Inflammatory macrophage treated with lipopolysaccharide for 1 hour (primary cell): ENCODE data around the gene NPAS3.

ENCODE experiments used
- DNase-seq, 2 donors: peaks; one replicate each; pipeline ENCODE4 v3.0.0-alpha.2; 2020 to 2022

Gene NPAS3

GRCh38 chr14:33566082-33566481, 627.4 kb downstream of the NPAS3 start:
- DNase-seq, result no peak

GRCh38 chr14:33567023-33567728, 628.5 kb downstream of the NPAS3 start:
- no peak for DNase-seq

GRCh38 chr14:33567731-33568130, 629.1 kb downstream of the NPAS3 start:
- no peak for DNase-seq

- DNase-seq, result no peak
Measured at GRCh38 chr14:33568935-33569579, 630.4 kb downstream of the NPAS3 start.

- DNase-seq, result no peak
Measured at GRCh38 chr14:33569821-33570687, 631.4 kb downstream of the NPAS3 start.

GRCh38 chr14:33570694-33571310, 632.1 kb downstream of the NPAS3 start:
- no peak for DNase-seq

- DNase-seq, result no peak
Measured at GRCh38 chr14:33573301-33573880, 634.7 kb downstream of the NPAS3 start.

GRCh38 chr14:33576014-33576413, 637.3 kb downstream of the NPAS3 start:
- no peak for DNase-seq

GRCh38 chr14:33578461-33579216, 640.0 kb downstream of the NPAS3 start:
- no peak for DNase-seq

GRCh38 chr14:33580231-33580749, 641.6 kb downstream of the NPAS3 start:
- DNase-seq, result no peak

GRCh38 chr14:33580841-33581240, 642.2 kb downstream of the NPAS3 start:
- DNase-seq, result no peak

GRCh38 chr14:33584697-33585096, 646.0 kb downstream of the NPAS3 start:
- no peak for DNase-seq

- no peak for DNase-seq
Measured at GRCh38 chr14:33586806-33587205, 648.1 kb downstream of the NPAS3 start.

- DNase-seq, result no peak
Measured at GRCh38 chr14:33587791-33588190, 649.1 kb downstream of the NPAS3 start.

GRCh38 chr14:33588771-33589170, 650.1 kb downstream of the NPAS3 start:
- DNase-seq, result no peak

GRCh38 chr14:33589334-33589733, 650.7 kb downstream of the NPAS3 start:
- no peak for DNase-seq

GRCh38 chr14:33590891-33591630, 652.4 kb downstream of the NPAS3 start:
- no peak for DNase-seq

- no peak for DNase-seq
Measured at GRCh38 chr14:33592297-33592696, 653.6 kb downstream of the NPAS3 start.

- DNase-seq, result no peak
Measured at GRCh38 chr14:33596211-33597080, 657.8 kb downstream of the NPAS3 start.

- DNase-seq, result no peak
Measured at GRCh38 chr14:33598582-33598981, 659.9 kb downstream of the NPAS3 start.
